H1 (cell line): ENCODE results near the gene USP24. TPM values are rescaled to one million over a fixed set of nuclear protein-coding genes. Genes with fewer than 3 reads are reported as not detected.
A peak's percentile ranks its signal among the peaks of the same experiment; 100 is the strongest.

ENCODE experiments used
- CTCF ChIA-PET: fragments of 300-600 bp; sonication (Branson Sonifier 250); formaldehyde crosslinking; loops from one replicate; lab custom pipeline; 2021; ENCODE audit not compliant: partially characterized antibody; lab: Charles Lee
- POLR2A ChIA-PET: fragments of 300-600 bp; sonication (Branson Sonifier 250); formaldehyde crosslinking; loops from one replicate; lab custom pipeline; 2021; ENCODE audit warnings: inconsistent platforms; ENCODE audit not compliant: partially characterized antibody; lab: Charles Lee
- DNase-seq, 2 experiments: peaks; one replicate each; pipeline versions ENCODE4 v3.0.0 to v3.0.0-alpha.2; 2010 to 2022; ENCODE audit warnings: low spot score in 2 of 2, low read depth in 1 of 2, mixed read lengths in 1 of 2
- FAIRE-seq: peaks from 2 replicates; lab custom pipeline; 2011; peaks lifted over from hg19 to GRCh38; lab: Jason Lieb, UNC
- H2AFZ ChIP-seq: 2 replicates; pipeline ENCODE4 v1.8.1; 2012; ENCODE audit warnings: low read length, inconsistent platforms
- H2AK5ac ChIP-seq: 2 replicates; pipeline ENCODE4 v1.6.1; 2013; ENCODE audit warnings: low read depth, low read length
- H2BK120ac ChIP-seq: replicated peaks from 2 replicates; pipeline ENCODE3; 2013; ENCODE audit warnings: low read depth, low read length, inconsistent platforms
- H2BK12ac ChIP-seq: 2 replicates; pipeline ENCODE4 v1.6.1; 2013; ENCODE audit warnings: low read depth, low read length
- H2BK15ac ChIP-seq: 2 replicates; pipeline ENCODE4 v1.6.1; 2013; ENCODE audit warnings: low read length
- H2BK20ac ChIP-seq: 2 replicates; pipeline ENCODE4 v1.6.1; 2013; ENCODE audit warnings: low read length
- H2BK5ac ChIP-seq: 2 replicates; pipeline ENCODE4 v1.6.1; 2013; ENCODE audit warnings: low read depth, low read length
- H3K14ac ChIP-seq: 2 replicates; pipeline ENCODE4 v1.6.1; 2013; ENCODE audit warnings: inconsistent platforms; ENCODE audit not compliant: insufficient read length
- H3K18ac ChIP-seq: 2 replicates; pipeline ENCODE4 v1.6.1; 2013; ENCODE audit warnings: low read length; ENCODE audit errors: extremely low read depth
- H3K23ac ChIP-seq: 2 replicates; pipeline ENCODE4 v1.6.1; 2013; ENCODE audit warnings: inconsistent platforms; ENCODE audit not compliant: insufficient read length
- H3K23me2 ChIP-seq: 2 replicates; pipeline ENCODE4 v1.6.1; 2013; ENCODE audit warnings: low read depth, low read length
- H3K27ac ChIP-seq: 2 replicates; pipeline ENCODE4 v1.6.1; 2011; ENCODE audit warnings: low read depth, low read length, inconsistent platforms
- H3K27me3 ChIP-seq, 4 experiments: replicated peaks in 1 of 4; 1 replicate in 1 of 4; 2 replicates in 3 of 4; pipeline versions ENCODE4 v1.6.1 to v1.8.1; 2011 to 2013; ENCODE audit warnings: low read length in 3 of 4, mild to moderate bottlenecking in 3 of 4, inconsistent platforms in 2 of 4, mixed read lengths in 2 of 4, moderate library complexity in 1 of 4; ENCODE audit not compliant: control insufficient read depth in 3 of 4, insufficient read depth in 3 of 4; ENCODE audit errors: extremely low read depth in 1 of 4
- H3K36me3 ChIP-seq, 4 experiments: 2 replicates each; pipeline versions ENCODE4 v1.6.1 to v1.8.1; 2011 to 2013; ENCODE audit warnings: mild to moderate bottlenecking in 4 of 4, low read length in 3 of 4, moderate library complexity in 2 of 4, control low read depth in 1 of 4, inconsistent platforms in 1 of 4; ENCODE audit not compliant: insufficient read depth in 4 of 4, control insufficient read depth in 2 of 4
- H3K4ac ChIP-seq: replicated peaks from 2 replicates; pipeline ENCODE3; 2013; ENCODE audit warnings: low read length, low read depth, mixed read lengths, inconsistent platforms; ENCODE audit not compliant: insufficient read length
- H3K4me1 ChIP-seq, 4 experiments: replicated peaks in 1 of 4; 1 replicate in 1 of 4; 2 replicates in 3 of 4; pipeline versions ENCODE4 v1.6.1 to v1.8.1; 2011 to 2013; ENCODE audit warnings: low read length in 3 of 4, inconsistent platforms in 2 of 4, mixed read lengths in 1 of 4; ENCODE audit not compliant: insufficient read depth in 4 of 4, control insufficient read depth in 3 of 4
- H3K4me2 ChIP-seq, 2 experiments: 2 replicates each; pipeline versions ENCODE4 v1.6.1 to v1.8.1; 2011 to 2013; ENCODE audit warnings: low read depth in 2 of 2, low read length in 2 of 2, control low read depth in 1 of 2, inconsistent platforms in 1 of 2, mild to moderate bottlenecking in 1 of 2; ENCODE audit not compliant: insufficient read depth in 1 of 2
- H3K4me3 ChIP-seq, 4 experiments: fragments of 200-600, 300-600 bp in 1 of 4; sonication (generic), shearing (Covaris generic), sonication (Bioruptor Twin) in 1 of 4; 2 replicates each; pipeline versions ENCODE4 v1.5.1 to v1.8.1; 2011 to 2016; ENCODE audit warnings: low read length in 4 of 4, low read depth in 3 of 4, control low read depth in 2 of 4, inconsistent platforms in 2 of 4, mild to moderate bottlenecking in 2 of 4, mixed read lengths in 1 of 4, moderate library complexity in 1 of 4; ENCODE audit not compliant: insufficient read depth in 2 of 4; ENCODE audit errors: extremely low read depth in 1 of 4
- H3K56ac ChIP-seq: replicated peaks from 2 replicates; pipeline ENCODE3; 2013; ENCODE audit warnings: low read depth, mild to moderate bottlenecking, mixed read lengths, low read length, inconsistent platforms; ENCODE audit not compliant: insufficient read length
- H3K79me1 ChIP-seq: 2 replicates; pipeline ENCODE4 v1.6.1; 2013; ENCODE audit warnings: low read depth, low read length, control low read depth
- H3K79me2 ChIP-seq, 2 experiments: 2 replicates each; pipeline versions ENCODE4 v1.6.1 to v1.8.1; 2012 to 2013; ENCODE audit warnings: low read length in 2 of 2, mild to moderate bottlenecking in 2 of 2, inconsistent platforms in 1 of 2; ENCODE audit not compliant: insufficient read depth in 2 of 2, control insufficient read depth in 1 of 2
- H3K9ac ChIP-seq, 4 experiments: replicated peaks in 1 of 4; 1 replicate in 1 of 4; 2 replicates in 3 of 4; pipeline versions ENCODE4 v1.6.1 to v1.8.1; 2011 to 2013; ENCODE audit warnings: low read depth in 3 of 4, low read length in 3 of 4, control low read depth in 2 of 4, mild to moderate bottlenecking in 2 of 4, moderate library complexity in 2 of 4, inconsistent platforms in 1 of 4; ENCODE audit errors: extremely low read depth in 1 of 4
- H3K9me3 ChIP-seq, 2 experiments: 2 replicates each; pipeline versions ENCODE4 v1.6.1 to v1.8.1; 2012 to 2013; ENCODE audit warnings: mild to moderate bottlenecking in 2 of 2, moderate library complexity in 2 of 2, control low read depth in 1 of 2, inconsistent platforms in 1 of 2, low read depth in 1 of 2, low read length in 1 of 2, mixed read lengths in 1 of 2; ENCODE audit not compliant: insufficient read depth in 2 of 2
- H4K20me1 ChIP-seq, 2 experiments: replicated peaks in 1 of 2; 2 replicates each; pipeline versions ENCODE3 to v1.8.1; 2011 to 2013; ENCODE audit warnings: inconsistent platforms in 2 of 2, low read length in 2 of 2, mild to moderate bottlenecking in 1 of 2; ENCODE audit not compliant: insufficient read depth in 2 of 2, control insufficient read depth in 1 of 2
- H4K5ac ChIP-seq: 2 replicates; pipeline ENCODE4 v1.6.1; 2013; ENCODE audit warnings: low read length, low read depth, mixed read lengths, inconsistent platforms; ENCODE audit not compliant: insufficient read length
- H4K8ac ChIP-seq: 2 replicates; pipeline ENCODE4 v1.8.0; 2013; ENCODE audit warnings: mild to moderate bottlenecking, moderate library complexity, low read length, inconsistent platforms; ENCODE audit not compliant: insufficient read depth; ENCODE audit errors: extremely low read depth
- H4K91ac ChIP-seq: replicated peaks from 2 replicates; pipeline ENCODE3; 2013; ENCODE audit warnings: low read length, mixed read lengths, inconsistent platforms; ENCODE audit not compliant: insufficient read length
- ASH2L ChIP-seq: fragments of 200-600, 300-600 bp; sonication (generic); IDR thresholded peaks from one replicate; pipeline ENCODE4 v1.7.1; 2017; ENCODE audit warnings: low read length
- CEBPB ChIP-seq: IDR thresholded peaks from 2 replicates; pipeline ENCODE4 v1.6.1; 2012; ENCODE audit warnings: low read depth, low read length
- GTF2F1 ChIP-seq: IDR thresholded peaks from 2 replicates; pipeline ENCODE4 v1.6.1; 2012; ENCODE audit warnings: low read depth, low read length, improper control_type of control experiment, borderline replicate concordance
- KDM5A ChIP-seq: fragments of 200-600 bp; IDR thresholded peaks from 2 replicates; pipeline ENCODE4 v1.7.1; 2012; ENCODE audit warnings: mild to moderate bottlenecking, low read length, inconsistent platforms, mixed read lengths
- RAD21 ChIP-seq, 2 experiments: IDR thresholded peaks in 1 of 2; conservative IDR thresholded peaks in 1 of 2; 2 replicates each; pipeline ENCODE4 v1.6.1; 2011; ENCODE audit warnings: low read depth in 2 of 2, low read length in 2 of 2, improper control_type of control experiment in 1 of 2, inconsistent platforms in 1 of 2, mild to moderate bottlenecking in 1 of 2, moderate library complexity in 1 of 2
- RXRA ChIP-seq: IDR thresholded peaks from 2 replicates; pipeline ENCODE4 v1.6.1; 2011; ENCODE audit warnings: low read depth, mild to moderate bottlenecking, low read length, moderate library complexity; ENCODE audit not compliant: insufficient read depth
- SAP30 ChIP-seq: fragments of 300-600 bp; sonication (generic); IDR thresholded peaks from 2 replicates; pipeline ENCODE4 v1.7.1; 2012; ENCODE audit warnings: low read length, moderate library complexity, mild to moderate bottlenecking, inconsistent platforms; ENCODE audit not compliant: insufficient read depth, insufficient replicate concordance
- SIN3A ChIP-seq, 2 experiments: IDR thresholded peaks in 1 of 2; conservative IDR thresholded peaks in 1 of 2; 2 replicates each; pipeline ENCODE4 v1.6.1; 2011 to 2012; ENCODE audit warnings: low read length in 2 of 2, improper control_type of control experiment in 1 of 2, low read depth in 1 of 2, mild to moderate bottlenecking in 1 of 2
- SIRT6 ChIP-seq: IDR thresholded peaks from one replicate; pipeline ENCODE4 v1.7.1; 2012; ENCODE audit warnings: low read length, inconsistent platforms
- SIX5 ChIP-seq: IDR thresholded peaks from 2 replicates; pipeline ENCODE4 v1.6.1; 2011; ENCODE audit warnings: mild to moderate bottlenecking, low read depth, low read length
- WGBS, 2 experiments: shearing (Covaris generic) in 1 of 2; methylation state at CpG; one replicate each; pipeline versions ENCODE4 v1.1.6 to v1.1.7; 2013 to 2015; ENCODE audit warnings: low lambda C conversion rate in 2 of 2, mixed read lengths in 2 of 2, inconsistent platforms in 1 of 2, low coverage in 1 of 2, missing lambda C conversion rate in 1 of 2; ENCODE audit not compliant: insufficient replicate concordance in 2 of 2, insufficient coverage in 1 of 2, insufficient read length in 1 of 2; ENCODE audit errors: extremely low coverage in 1 of 2, missing lambda C conversion rate in 1 of 2; 5-methylcytosine and 5-hydroxymethylcytosine counted together
- polyA plus RNA-seq, 7 experiments: library from polyadenylated mRNA; depleted of rRNA in 3 of 7; stranded (reverse) in 5 of 7; unstranded in 2 of 7; fragments of >200 nt in 5 of 7; fragments of 200-250 nt in 2 of 7; gene quantifications; 1 replicate in 5 of 7; 2 replicates in 1 of 7; 4 replicates in 1 of 7; pipeline versions ENCODE4 v1.2.1 to v1.2.3, GENCODE V29; 2011 to 2013; ENCODE audit warnings: missing spikeins in 2 of 7, mixed read lengths in 2 of 7
- total RNA-seq: library from RNA; stranded (reverse); fragmentation: NEBNext Ultra II Directional; extraction: Animal tissue kit (Norgen Biotek cat#: 25700); gene quantifications from 2 replicates; pipeline ENCODE4 v1.2.1, GENCODE V29; 2021
- TF ChIP-seq, protein P1 (sequence below), 3 experiments: IDR thresholded peaks; 1 replicate in 2 of 3; 2 replicates in 1 of 3; pipeline versions ENCODE4 v1.5.1 to v1.6.1; 2011; ENCODE audit warnings: low read length in 3 of 3, mild to moderate bottlenecking in 3 of 3, inconsistent platforms in 2 of 3, low read depth in 1 of 3, moderate library complexity in 1 of 3; ENCODE audit not compliant: insufficient read depth in 1 of 3; ENCODE audit errors: control extremely low read depth in 1 of 3

USP24 gene
- total and polyA plus RNA-seq, 2 of the 8 experiments (the other 6 are each of a cell fraction or from before 2014, with no cell fraction given) = 11.1 to 34.6 TPM

DNA sequence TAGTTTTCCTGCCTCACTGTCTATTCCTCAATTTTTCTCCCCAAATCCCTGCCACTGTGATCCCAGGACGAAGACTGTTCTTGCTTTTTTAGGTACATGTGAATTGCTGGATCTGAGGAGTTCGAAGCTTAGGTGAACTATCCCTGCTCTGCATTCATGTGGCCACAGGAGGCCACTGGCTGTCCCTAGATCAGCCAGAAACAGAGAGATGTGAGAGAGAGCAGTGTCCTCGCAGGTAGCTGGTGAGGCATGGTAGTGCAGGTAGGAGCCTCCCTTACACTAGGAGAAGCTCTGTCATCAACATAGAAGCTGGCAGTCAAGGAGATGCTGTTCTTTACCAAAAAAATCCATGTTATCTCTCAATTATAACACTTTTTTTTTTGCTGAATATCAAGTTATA, 71.5 kb downstream of the USP24 start:
- Histone ChIP-seq H2BK120ac (no peak overlapping the region), H3K56ac (no peak overlapping the region), H3K4me2 (no peak overlapping the region), H3K4ac (no peak overlapping the region), H3K14ac (no peak overlapping the region), H3K23ac (no peak overlapping the region), H2BK20ac (no peak overlapping the region), H3K9me3 (no peaks in the 10 kb centered on the region), H3K23me2 (no peaks in the 10 kb centered on the region), H3K18ac (no peak overlapping the region), H2BK12ac (no peak overlapping the region), H3K4me1 (no peaks in the 10 kb centered on the region), H2BK15ac (no peak overlapping the region), H2AK5ac (no peak overlapping the region), H4K8ac (no peak overlapping the region), H3K79me2 (no peaks in the 10 kb centered on the region), H3K9ac (no peak overlapping the region), H3K4me3 (no peak overlapping the region), H4K20me1 (peaks cover 1 to 3% of the 10 kb centered on the region in 2 experiments), H2AFZ (no peak overlapping the region), H4K91ac (no peak overlapping the region), H3K27ac (no peak overlapping the region), H4K5ac (no peak overlapping the region), H3K27me3 (no peaks in the 10 kb centered on the region), H3K79me1 (no peaks in the 10 kb centered on the region), H3K36me3 (peaks cover 0 to 51% (median 17%) of the 10 kb centered on the region in 4 experiments; a peak in 7 of 8 replicates), H2BK5ac (no peak overlapping the region)
- FAIRE-seq (peak; percentile 42), DNase-seq (peak in 1 of 2 experiments; percentile 34)
- 82% methylated on average over 3 of the region's 3 CpGs; no CpG with 5 or more reads in 1 of the 2 experiments for WGBS, 2 experiments
- POLR2A ChIA-PET = interaction anchor here (0.6 kb wide), 1 partner anchor 78 kb away, joined by 4 read pairs; no protein-coding TSS in a partner anchor
- CTCF ChIA-PET = interaction anchor here (0.6 to 9.7 kb wide), 34 partner anchors 10 to 1502 kb away, joined by 3 to 148 read pairs (median 5); partner anchors contain the start of gene PRKAA2
- no peak for TF ChIP-seq ASH2L
- TF ChIP-seq SIRT6 = no peak
- TF ChIP-seq KDM5A = no peak
- TF ChIP-seq SIN3A (conservative IDR thresholded peaks at IDR 0.05 in 1 of 2, IDR thresholded peaks at IDR 0.05 in 1 of 2; ENCODE audit: low read depth in 1 of 2, low read length in 2 of 2) = 0 out of 4 replicates have a peak, but pooled peaks of 1 of the 2 experiments have one; percentile 39
- TF ChIP-seq, protein P1, sequence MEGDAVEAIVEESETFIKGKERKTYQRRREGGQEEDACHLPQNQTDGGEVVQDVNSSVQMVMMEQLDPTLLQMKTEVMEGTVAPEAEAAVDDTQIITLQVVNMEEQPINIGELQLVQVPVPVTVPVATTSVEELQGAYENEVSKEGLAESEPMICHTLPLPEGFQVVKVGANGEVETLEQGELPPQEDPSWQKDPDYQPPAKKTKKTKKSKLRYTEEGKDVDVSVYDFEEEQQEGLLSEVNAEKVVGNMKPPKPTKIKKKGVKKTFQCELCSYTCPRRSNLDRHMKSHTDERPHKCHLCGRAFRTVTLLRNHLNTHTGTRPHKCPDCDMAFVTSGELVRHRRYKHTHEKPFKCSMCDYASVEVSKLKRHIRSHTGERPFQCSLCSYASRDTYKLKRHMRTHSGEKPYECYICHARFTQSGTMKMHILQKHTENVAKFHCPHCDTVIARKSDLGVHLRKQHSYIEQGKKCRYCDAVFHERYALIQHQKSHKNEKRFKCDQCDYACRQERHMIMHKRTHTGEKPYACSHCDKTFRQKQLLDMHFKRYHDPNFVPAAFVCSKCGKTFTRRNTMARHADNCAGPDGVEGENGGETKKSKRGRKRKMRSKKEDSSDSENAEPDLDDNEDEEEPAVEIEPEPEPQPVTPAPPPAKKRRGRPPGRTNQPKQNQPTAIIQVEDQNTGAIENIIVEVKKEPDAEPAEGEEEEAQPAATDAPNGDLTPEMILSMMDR (IDR thresholded peaks at IDR 0.05; ENCODE audit: control extremely low read depth in 1 of 3, insufficient read depth in 1 of 3, low read depth in 1 of 3, low read length in 3 of 3) = peak; percentile 65 to 98 (median 77)
- no peak for TF ChIP-seq GTF2F1
- TF ChIP-seq CEBPB = no peak
- TF ChIP-seq RXRA = no peak
- peak; percentile 76 to 82 for TF ChIP-seq RAD21 (IDR thresholded peaks at IDR 0.05 in 1 of 2, conservative IDR thresholded peaks at IDR 0.05 in 1 of 2; ENCODE audit: low read depth in 2 of 2, low read length in 2 of 2)
- no peak for TF ChIP-seq SAP30
- no peak for TF ChIP-seq SIX5
